H9 (cell line): ENCODE data around the gene TRIM32. TPM values are rescaled to one million over a fixed set of nuclear protein-coding genes. Genes with fewer than 3 reads are reported as not detected.

Source experiments
- DNase-seq: peaks from one replicate; pipeline ENCODE4 v3.0.0-alpha.2; 2017
- H2AFZ ChIP-seq: one replicate; pipeline ENCODE4 v1.6.1; 2013; ENCODE audit warnings: mild to moderate bottlenecking, low read length, control low read depth, moderate library complexity
- H2AK5ac ChIP-seq: 2 replicates; pipeline ENCODE4 v1.6.1; 2013; ENCODE audit warnings: low read length, control low read depth, mixed read lengths; ENCODE audit not compliant: insufficient read length
- H2BK120ac ChIP-seq: one replicate; pipeline ENCODE4 v1.6.1; 2013; ENCODE audit warnings: low read depth, mild to moderate bottlenecking, low read length, control low read depth, inconsistent platforms; ENCODE audit not compliant: poor library complexity, severe bottlenecking
- H2BK12ac ChIP-seq: 2 replicates; pipeline ENCODE4 v1.6.1; 2013; ENCODE audit warnings: low read length, control low read depth, mixed read lengths, low read depth; ENCODE audit not compliant: insufficient read length
- H2BK15ac ChIP-seq: 2 replicates; pipeline ENCODE4 v1.6.1; 2013; ENCODE audit warnings: low read depth, low read length, control low read depth
- H2BK20ac ChIP-seq: one replicate; pipeline ENCODE4 v1.6.1; 2013; ENCODE audit warnings: low read depth, mild to moderate bottlenecking, low read length, control low read depth, inconsistent platforms; ENCODE audit not compliant: poor library complexity, severe bottlenecking
- H2BK5ac ChIP-seq: 2 replicates; pipeline ENCODE4 v1.6.1; 2013; ENCODE audit warnings: low read length, control low read depth, mixed read lengths; ENCODE audit not compliant: insufficient read length
- H3K14ac ChIP-seq: 2 replicates; pipeline ENCODE4 v1.6.1; 2013; ENCODE audit warnings: low read length, control low read depth; ENCODE audit not compliant: insufficient read depth
- H3K18ac ChIP-seq: 2 replicates; pipeline ENCODE4 v1.6.1; 2013; ENCODE audit warnings: low read depth, mild to moderate bottlenecking, mixed read lengths, low read length, control low read depth; ENCODE audit not compliant: insufficient read length
- H3K23ac ChIP-seq: 2 replicates; pipeline ENCODE4 v1.6.1; 2013; ENCODE audit warnings: low read length, control low read depth, mixed read lengths, low read depth; ENCODE audit not compliant: insufficient read length
- H3K23me2 ChIP-seq: 2 replicates; pipeline ENCODE4 v1.6.1; 2013; ENCODE audit warnings: low read depth, mild to moderate bottlenecking, mixed read lengths, low read length, control low read depth; ENCODE audit not compliant: insufficient read length, poor library complexity, severe bottlenecking
- H3K27ac ChIP-seq: 2 replicates; pipeline ENCODE4 v1.5.1; 2013; ENCODE audit warnings: low read length, control low read depth, mixed read lengths, low read depth; ENCODE audit not compliant: insufficient read length
- H3K27me3 ChIP-seq: 2 replicates; pipeline ENCODE4 v1.6.1; 2013; ENCODE audit warnings: low read length, control low read depth, inconsistent platforms; ENCODE audit not compliant: insufficient read depth
- H3K4ac ChIP-seq: 2 replicates; pipeline ENCODE4 v1.6.1; 2013; ENCODE audit warnings: low read depth, mild to moderate bottlenecking, control low read depth, inconsistent platforms, low read length, moderate library complexity
- H3K4me1 ChIP-seq: 2 replicates; pipeline ENCODE4 v1.6.1; 2013; ENCODE audit warnings: low read length, control low read depth, inconsistent platforms; ENCODE audit not compliant: insufficient read depth
- H3K4me2 ChIP-seq: 2 replicates; pipeline ENCODE4 v1.6.1; 2013; ENCODE audit warnings: low read length, control low read depth, mixed read lengths; ENCODE audit not compliant: insufficient read length, insufficient read depth
- H3K56ac ChIP-seq: 2 replicates; pipeline ENCODE4 v1.6.1; 2013; ENCODE audit warnings: low read depth, mild to moderate bottlenecking, mixed read lengths, low read length, control low read depth; ENCODE audit not compliant: insufficient read length
- H3K79me1 ChIP-seq: 2 replicates; pipeline ENCODE4 v1.6.1; 2013; ENCODE audit warnings: low read depth, mild to moderate bottlenecking, moderate library complexity, low read length, control low read depth, inconsistent platforms; ENCODE audit not compliant: insufficient read depth, poor library complexity, severe bottlenecking
- H3K79me2 ChIP-seq: 2 replicates; pipeline ENCODE4 v1.6.1; 2013; ENCODE audit warnings: low read length, control low read depth, inconsistent platforms; ENCODE audit not compliant: insufficient read depth
- H3K9ac ChIP-seq: 2 replicates; pipeline ENCODE4 v1.6.1; 2013; ENCODE audit warnings: low read length, control low read depth, mixed read lengths; ENCODE audit not compliant: insufficient read length; ENCODE audit errors: extremely low read depth
- H3K9me3 ChIP-seq: one replicate; pipeline ENCODE4 v1.6.1; 2013; ENCODE audit warnings: low read depth, low read length, inconsistent platforms; ENCODE audit not compliant: control insufficient read depth
- H3T11ph ChIP-seq: one replicate; pipeline ENCODE4 v1.6.1; 2013; ENCODE audit warnings: mild to moderate bottlenecking, low read length, control low read depth, inconsistent platforms
- H4K20me1 ChIP-seq: one replicate; pipeline ENCODE4 v1.6.1; 2013; ENCODE audit not compliant: control insufficient read depth, insufficient read length, insufficient read depth
- H4K5ac ChIP-seq: 2 replicates; pipeline ENCODE4 v1.6.1; 2013; ENCODE audit warnings: low read depth, mild to moderate bottlenecking, mixed read lengths, low read length, control low read depth; ENCODE audit not compliant: insufficient read length
- H4K8ac ChIP-seq: replicated peaks from 2 replicates; pipeline ENCODE4 v1.6.1; 2013; ENCODE audit warnings: low read length, control low read depth, mixed read lengths, low read depth; ENCODE audit not compliant: insufficient read length
- H4K91ac ChIP-seq: 2 replicates; pipeline ENCODE4 v1.6.1; 2013; ENCODE audit warnings: low read depth, mild to moderate bottlenecking, moderate library complexity, mixed read lengths, low read length, control low read depth; ENCODE audit not compliant: insufficient read length
- H3K27ac Mint-ChIP-seq, 3 experiments: 2 replicates in 2 of 3; 3 replicates in 1 of 3; pipeline ENCODE4 v1.8.0; 2020 to 2021; ENCODE audit warnings: mixed read lengths in 3 of 3, mild to moderate bottlenecking in 1 of 3, moderate library complexity in 1 of 3
- H3K27me3 Mint-ChIP-seq: 2 replicates; pipeline ENCODE4 v1.8.0; 2021; ENCODE audit warnings: low read depth, mild to moderate bottlenecking, moderate library complexity, mixed read lengths
- H3K36me3 Mint-ChIP-seq, 3 experiments: 2 replicates in 2 of 3; 3 replicates in 1 of 3; pipeline ENCODE4 v1.8.0; 2020 to 2021; ENCODE audit warnings: low read depth in 3 of 3, mixed read lengths in 3 of 3; ENCODE audit not compliant: insufficient read depth in 1 of 3
- H3K4me1 Mint-ChIP-seq, 2 experiments: 2 replicates each; pipeline ENCODE4 v1.8.0; 2020; ENCODE audit warnings: mixed read lengths in 2 of 2
- H3K4me3 Mint-ChIP-seq, 2 experiments: 2 replicates in 1 of 2; 3 replicates in 1 of 2; pipeline ENCODE4 v1.8.0; 2020 to 2021; ENCODE audit warnings: mild to moderate bottlenecking in 2 of 2, mixed read lengths in 2 of 2, moderate library complexity in 1 of 2
- H3K9me3 Mint-ChIP-seq, 2 experiments: 2 replicates in 1 of 2; 3 replicates in 1 of 2; pipeline ENCODE4 v1.8.0; 2020; ENCODE audit warnings: mild to moderate bottlenecking in 2 of 2, mixed read lengths in 2 of 2, moderate library complexity in 1 of 2
- WGBS: extraction: QIAGEN DNeasy Blood & Tissue Kit; methylation state at CpG from one replicate; pipeline ENCODE4 v1.1.7; 2013; ENCODE audit warnings: missing lambda C conversion rate, low lambda C conversion rate, mixed read lengths; ENCODE audit not compliant: insufficient read length; ENCODE audit errors: extremely low coverage; 5-methylcytosine and 5-hydroxymethylcytosine counted together
- total RNA-seq: library from RNA; stranded (reverse); gene quantifications from 2 replicates; pipeline ENCODE4 v1.2.1, GENCODE V29; 2021
- TF ChIP-seq, protein P1 (sequence below): fragments of 200-600 bp; sonication (generic); conservative IDR thresholded peaks from 3 replicates; pipeline ENCODE4 v1.8.0; 2021; ENCODE audit warnings: antibody characterized with exemption, mild to moderate bottlenecking

The TRIM32 gene
- total RNA-seq, 1 experiment from 2014 or later = 12.9 TPM

DNA sequence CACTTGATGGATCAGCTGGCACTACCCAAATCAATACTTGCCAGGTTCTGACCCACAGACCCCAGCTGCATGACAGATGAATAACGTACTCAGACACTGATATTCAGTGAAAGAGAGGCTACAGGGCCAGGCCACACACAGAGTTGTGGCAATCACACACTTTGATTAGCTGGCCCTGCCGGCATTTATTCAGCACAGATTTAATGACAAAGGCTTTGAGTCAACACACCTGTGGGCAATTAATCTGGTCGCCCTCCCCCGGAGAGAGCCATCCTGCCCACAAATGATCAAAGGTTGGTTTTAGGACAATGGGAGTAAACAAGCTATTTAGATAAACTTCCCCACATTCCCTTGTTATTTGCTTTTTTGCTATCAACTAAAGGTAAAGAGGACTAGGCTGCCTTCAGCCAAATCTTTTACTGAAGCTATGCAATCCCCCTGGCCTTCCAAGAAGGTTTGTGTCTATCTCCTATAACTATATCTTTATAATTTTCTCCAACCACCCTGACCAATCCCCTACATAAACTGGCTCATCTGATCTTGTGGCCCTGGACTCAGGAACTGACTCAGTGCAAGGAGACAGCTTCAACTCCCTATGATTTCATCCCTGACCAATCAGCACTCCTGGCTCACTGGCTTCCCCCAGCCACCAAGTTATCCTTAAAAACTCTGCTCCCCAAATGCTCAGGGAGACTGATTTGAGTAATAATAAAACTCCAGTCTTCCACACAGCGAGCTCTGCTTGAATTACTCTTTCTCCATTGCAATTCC, 12.7 kb upstream of the TRIM32 start:
- Histone ChIP-seq H3K23me2 (no peaks in the 10 kb centered on the region), H3K27me3 (no peaks in the 10 kb centered on the region), H3K18ac (no peak overlapping the region), H4K91ac (no peak overlapping the region), H3K14ac (no peak overlapping the region), H3K9me3 (peaks cover 11% of the 10 kb centered on the region), H2BK12ac (no peak overlapping the region), H2AFZ (no peak overlapping the region), H3K4ac (no peak overlapping the region), H3K9ac (no peak overlapping the region), H3K79me1 (no peaks in the 10 kb centered on the region), H3K56ac (no peak overlapping the region), H3K23ac (no peak overlapping the region), H3K27ac (no peak overlapping the region), H3K4me2 (no peak overlapping the region), H2AK5ac (no peak overlapping the region), H2BK5ac (no peak overlapping the region), H4K8ac (no peak overlapping the region), H2BK120ac (no peak overlapping the region), H2BK15ac (no peak overlapping the region), H2BK20ac (no peak overlapping the region), H3K4me1 (no peaks in the 10 kb centered on the region), H3T11ph (no peak overlapping the region), H3K79me2 (no peaks in the 10 kb centered on the region), H4K20me1 (no peaks in the 10 kb centered on the region), H4K5ac (no peak overlapping the region)
- no peaks in the 10 kb centered on the region for H3K4me1 Mint-ChIP-seq
- peaks cover 1% of the 10 kb centered on the region; the same call in 1 of the 2 replicates for H3K27me3 Mint-ChIP-seq
- WGBS = no CpG with 5 or more reads among the region's 5 CpGs
- DNase-seq = no peak
- H3K36me3 Mint-ChIP-seq = peaks cover 24 to 43% (median 36%) of the 10 kb centered on the region in 3 experiments
- H3K9me3 Mint-ChIP-seq = peaks cover 35 to 38% of the 10 kb centered on the region in 2 experiments
- H3K4me3 Mint-ChIP-seq = no peak overlapping the region
- peak overlapping the region in 1 of 3 experiments; percentile 75; a peak in 2 of 7 replicates for H3K27ac Mint-ChIP-seq
- TF ChIP-seq, protein P1, sequence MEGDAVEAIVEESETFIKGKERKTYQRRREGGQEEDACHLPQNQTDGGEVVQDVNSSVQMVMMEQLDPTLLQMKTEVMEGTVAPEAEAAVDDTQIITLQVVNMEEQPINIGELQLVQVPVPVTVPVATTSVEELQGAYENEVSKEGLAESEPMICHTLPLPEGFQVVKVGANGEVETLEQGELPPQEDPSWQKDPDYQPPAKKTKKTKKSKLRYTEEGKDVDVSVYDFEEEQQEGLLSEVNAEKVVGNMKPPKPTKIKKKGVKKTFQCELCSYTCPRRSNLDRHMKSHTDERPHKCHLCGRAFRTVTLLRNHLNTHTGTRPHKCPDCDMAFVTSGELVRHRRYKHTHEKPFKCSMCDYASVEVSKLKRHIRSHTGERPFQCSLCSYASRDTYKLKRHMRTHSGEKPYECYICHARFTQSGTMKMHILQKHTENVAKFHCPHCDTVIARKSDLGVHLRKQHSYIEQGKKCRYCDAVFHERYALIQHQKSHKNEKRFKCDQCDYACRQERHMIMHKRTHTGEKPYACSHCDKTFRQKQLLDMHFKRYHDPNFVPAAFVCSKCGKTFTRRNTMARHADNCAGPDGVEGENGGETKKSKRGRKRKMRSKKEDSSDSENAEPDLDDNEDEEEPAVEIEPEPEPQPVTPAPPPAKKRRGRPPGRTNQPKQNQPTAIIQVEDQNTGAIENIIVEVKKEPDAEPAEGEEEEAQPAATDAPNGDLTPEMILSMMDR = no peak
